A549 treated with Mapracorat at 1 μM for 4 hours (cell line): ENCODE results near the gene RAB34. TPM values are rescaled to one million over a fixed set of nuclear protein-coding genes. Genes with fewer than 3 reads are reported as not detected.

Experiments
- total RNA-seq: library from RNA; stranded (reverse); fragments of 200-300 nt; extraction: Qiagen RNA extraction; gene quantifications from 5 replicates; pipeline ENCODE4 v1.2.3, GENCODE V29; 2022

RAB34 gene, protein sequence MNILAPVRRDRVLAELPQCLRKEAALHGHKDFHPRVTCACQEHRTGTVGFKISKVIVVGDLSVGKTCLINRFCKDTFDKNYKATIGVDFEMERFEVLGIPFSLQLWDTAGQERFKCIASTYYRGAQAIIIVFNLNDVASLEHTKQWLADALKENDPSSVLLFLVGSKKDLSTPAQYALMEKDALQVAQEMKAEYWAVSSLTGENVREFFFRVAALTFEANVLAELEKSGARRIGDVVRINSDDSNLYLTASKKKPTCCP
- 206 to 245 TPM (median 234 TPM) in 5 replicates for total RNA-seq

DNA sequence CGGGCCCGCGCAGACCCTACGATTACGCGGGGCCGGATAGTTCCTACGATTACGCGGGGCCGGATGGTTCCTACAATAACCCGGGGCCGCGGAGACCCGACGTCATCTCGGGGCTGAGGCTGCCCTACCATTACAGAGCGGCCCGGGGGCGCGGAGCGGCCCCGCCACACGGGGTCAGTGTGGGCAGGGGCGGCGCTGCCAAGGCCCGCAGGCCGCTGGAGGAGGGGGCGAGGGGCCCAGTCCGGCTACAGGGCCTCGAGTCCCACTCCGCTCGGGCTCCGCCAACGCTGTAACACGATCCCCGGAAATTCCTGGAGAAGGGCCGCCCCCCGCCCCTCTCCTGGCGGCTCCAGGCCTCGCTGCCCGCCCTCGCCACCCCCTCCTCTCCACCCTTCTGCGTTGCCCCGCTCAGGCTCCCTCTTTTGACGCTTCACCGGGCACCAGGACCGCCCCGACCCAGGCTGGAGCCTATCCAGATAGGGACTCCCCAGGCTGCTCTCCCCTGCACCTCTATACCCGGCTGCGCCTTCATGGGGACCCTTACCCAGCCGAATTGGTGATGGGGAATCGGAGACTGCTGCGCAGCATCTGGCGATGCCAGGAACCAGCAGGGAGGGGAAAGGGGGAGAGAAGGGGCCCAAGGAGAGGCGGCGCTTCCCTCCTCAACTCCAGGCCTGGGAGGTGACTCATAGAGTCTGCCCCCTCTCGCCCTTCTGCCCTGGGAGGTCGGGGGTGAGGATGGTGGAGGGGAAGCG lies at the start of gene RAB34:
Gene RAB34, minus strand, starts transcription at position 291 of the 755 bp plus-strand sequence. CDS start 602 bp downstream, outside the sequence.

DNA sequence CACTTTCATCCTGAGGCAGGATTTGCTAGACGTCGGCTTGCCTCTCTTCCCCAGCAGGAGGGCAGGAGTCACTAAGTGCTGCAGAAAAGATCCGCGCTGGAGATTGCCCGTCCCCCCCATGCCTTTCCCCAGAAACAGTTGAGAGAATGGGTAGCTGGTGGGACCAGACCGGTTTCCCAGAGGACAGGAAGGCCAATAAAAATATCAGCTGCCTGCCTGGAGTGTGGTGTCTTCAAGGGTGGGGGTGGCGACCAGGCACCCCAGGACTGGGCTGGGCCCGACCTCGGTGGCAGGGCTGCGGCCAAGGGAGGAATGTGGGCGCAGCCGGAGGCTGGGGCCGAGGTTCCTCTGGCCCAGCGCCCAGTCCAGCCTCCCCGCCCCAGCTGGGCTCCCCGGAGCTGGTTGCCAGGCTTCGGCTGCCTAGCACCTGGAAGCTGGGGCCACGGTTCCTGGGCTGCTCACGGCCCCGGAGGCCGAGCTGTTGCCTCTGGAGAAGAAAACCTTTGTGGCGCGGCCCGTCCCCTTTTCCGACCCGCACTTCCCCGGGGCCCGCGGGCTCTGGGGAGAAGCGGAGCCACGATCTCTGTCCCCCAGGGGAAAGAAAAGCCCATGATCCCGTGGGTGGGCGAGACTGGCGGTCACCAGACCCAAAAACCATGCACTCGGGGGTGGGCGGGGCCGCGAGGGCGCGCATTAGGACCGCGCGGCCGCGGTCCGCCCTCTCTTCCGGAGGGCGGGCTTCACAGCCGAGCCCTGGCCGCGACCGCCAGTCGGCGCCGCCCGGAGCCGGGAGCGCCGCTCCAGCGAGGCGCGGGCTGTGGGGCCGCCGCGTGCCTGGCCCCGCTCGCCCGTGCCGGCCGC lies 25.8 kb upstream of the RAB34 start, which contains the start of gene TRAF4:
Gene TRAF4, plus strand, starts transcription at position 769 of the 861 bp plus-strand sequence. CDS start 102 bp downstream, outside the sequence.

DNA sequence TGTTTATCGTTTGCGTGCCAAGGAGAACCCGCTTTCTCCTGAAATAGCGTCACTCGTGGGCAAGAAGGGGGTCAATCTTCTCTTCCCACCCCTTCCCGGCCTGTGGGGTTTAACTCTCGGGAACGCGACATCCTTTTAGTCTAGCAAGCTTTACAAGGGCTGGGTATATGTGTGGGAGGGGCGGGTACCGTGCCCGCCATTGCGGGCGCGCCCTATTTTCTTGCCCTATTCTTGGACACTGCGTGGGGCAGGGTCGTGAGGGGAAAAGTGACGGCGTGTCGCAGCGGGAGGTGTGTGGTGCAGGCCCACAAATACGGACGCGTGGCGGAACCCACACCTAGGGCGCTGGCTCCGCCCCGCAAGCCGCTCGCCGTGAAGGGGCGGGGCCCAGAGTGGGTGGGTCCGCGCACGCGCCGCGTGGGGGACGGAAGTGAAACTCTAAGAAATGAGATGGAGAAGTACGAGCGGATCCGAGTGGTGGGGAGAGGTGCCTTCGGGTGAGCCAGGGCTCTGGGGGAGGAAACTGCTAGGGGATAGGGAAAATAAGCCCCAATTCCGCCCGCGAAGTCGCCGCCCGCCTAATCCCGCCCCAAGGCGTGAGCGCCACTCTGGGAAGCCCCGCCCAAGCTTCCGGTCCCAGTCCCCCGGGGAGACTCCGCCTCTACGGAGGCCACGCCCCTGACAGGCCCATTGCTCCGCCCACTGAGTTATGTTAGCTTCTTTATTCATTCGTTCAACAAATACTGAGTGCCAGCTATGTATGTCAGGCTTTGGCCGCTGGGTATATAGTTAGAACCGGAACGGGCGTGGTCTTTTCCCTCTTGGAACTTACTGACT lies 10.9 kb upstream of the RAB34 start, which contains the start of gene NEK8:
Gene NEK8, plus strand, starts transcription at position 425 of the 837 bp plus-strand sequence. Its CDS starts 26 bp downstream, at position 451.

DNA sequence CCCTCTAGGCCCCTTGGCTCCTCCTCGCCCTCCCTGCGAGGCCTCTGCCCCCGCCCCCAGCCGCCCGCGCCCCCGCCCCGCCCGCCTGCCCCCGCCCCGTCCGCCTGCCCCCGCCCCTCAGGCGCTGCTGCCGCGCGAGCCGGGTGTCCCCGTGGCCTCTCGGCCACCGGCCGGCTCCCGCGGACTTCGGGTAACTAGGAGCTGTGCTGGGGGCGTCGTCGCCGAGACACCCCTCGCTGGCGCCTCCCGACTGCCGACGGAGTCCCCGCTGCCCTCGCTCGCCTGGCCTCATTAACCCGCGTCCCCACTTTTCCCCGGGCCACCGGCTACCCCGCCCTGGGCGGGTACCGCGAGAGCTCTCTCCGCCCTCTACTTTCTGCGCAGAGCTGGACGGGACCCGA lies 8.6 kb upstream of the RAB34 start, which contains the start of gene TLCD1:
Gene TLCD1, minus strand, starts transcription at position 8 of the 401 bp plus-strand sequence. CDS start 136 bp downstream, outside the sequence.

DNA sequence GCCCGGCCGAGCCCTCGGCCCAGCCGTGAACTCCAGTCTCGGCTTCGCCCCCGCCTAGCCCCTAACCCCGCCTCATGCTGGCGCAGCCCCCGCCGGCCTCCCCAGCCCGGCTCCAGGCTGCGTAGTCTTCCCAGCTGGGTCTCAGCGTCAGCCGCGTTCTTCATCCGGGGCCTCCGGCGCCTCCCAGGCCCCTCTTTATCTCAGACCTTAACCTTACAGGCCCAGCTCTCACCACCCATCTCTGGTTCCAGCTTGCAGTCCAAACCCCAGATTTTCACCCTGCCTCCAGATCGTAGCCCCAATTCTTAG lies 6.0 kb downstream of the RAB34 start, which contains the start of gene PROCA1:
Gene PROCA1, minus strand, starts transcription at position 166 of the 309 bp plus-strand sequence. CDS start 228 bp downstream, outside the sequence.

Other genes with a start within 250 kb of the RAB34 start
- 0.12 to 0.19 TPM (median 0.17 TPM) in 4 of 5 replicates, not detected in the other for gene SLC13A2, start 244.2 kb downstream of the RAB34 start, total RNA-seq
- 0.04 to 0.08 TPM (median 0.06 TPM) in 3 of 5 replicates, not detected in the others for gene FOXN1, start 211.5 kb downstream of the RAB34 start, total RNA-seq
- gene UNC119, start 165.2 kb downstream of the RAB34 start, total RNA-seq: 24.1 to 32.8 TPM (median 30.7 TPM) in 5 replicates
- 54.1 to 62.3 TPM (median 59.6 TPM) in 5 replicates for gene PIGS, start 146.3 kb downstream of the RAB34 start, total RNA-seq
- 1.6 to 2.4 TPM (median 2.1 TPM) in 5 replicates for gene ALDOC, start 141.0 kb downstream of the RAB34 start, total RNA-seq
- 73.4 to 82.5 TPM (median 76.4 TPM) in 5 replicates for gene SPAG5, start 118.8 kb downstream of the RAB34 start, total RNA-seq
- 2.5 to 5.1 TPM (median 4.1 TPM) in 5 replicates for gene RSKR, start 103.7 kb downstream of the RAB34 start, total RNA-seq
- 52.1 to 72.8 TPM (median 58.9 TPM) in 5 replicates for gene BLTP2, start 72.7 kb downstream of the RAB34 start, total RNA-seq
- 76.6 to 84.1 TPM (median 79.5 TPM) in 5 replicates for gene SDF2, start 56.0 kb downstream of the RAB34 start, total RNA-seq
- gene SUPT6H, start 55.7 kb downstream of the RAB34 start, total RNA-seq: 63.2 to 74.0 TPM (median 72.8 TPM) in 5 replicates
- gene PROCA1, start 6.0 kb downstream of the RAB34 start, total RNA-seq: 0.94 to 1.5 TPM (median 1.3 TPM) in 5 replicates
- 2,043 to 2,209 TPM (median 2,092 TPM) in 5 replicates for gene RPL23A, start 2.1 kb upstream of the RAB34 start, total RNA-seq
- gene TLCD1, start 8.4 kb upstream of the RAB34 start, total RNA-seq: 34.3 to 51.2 TPM (median 45.0 TPM) in 5 replicates
- gene NEK8, start 10.9 kb upstream of the RAB34 start, total RNA-seq: 3.1 to 5.0 TPM (median 4.1 TPM) in 5 replicates
- 59.0 to 90.5 TPM (median 85.4 TPM) in 5 replicates for gene TRAF4, start 26.1 kb upstream of the RAB34 start, total RNA-seq
- gene FAM222B, start 124.9 kb upstream of the RAB34 start, total RNA-seq: 35.0 to 42.5 TPM (median 38.8 TPM) in 5 replicates
- 69.4 to 88.1 TPM (median 83.9 TPM) in 5 replicates for gene ERAL1, start 137.1 kb upstream of the RAB34 start, total RNA-seq
- gene FLOT2, start 179.9 kb upstream of the RAB34 start, total RNA-seq: 75.7 to 87.8 TPM (median 85.9 TPM) in 5 replicates
- 5.3 to 7.1 TPM (median 6.2 TPM) in 5 replicates for gene DHRS13, start 185.2 kb upstream of the RAB34 start, total RNA-seq
- 27.2 to 32.6 TPM (median 29.3 TPM) in 5 replicates for gene PHF12, start 233.7 kb upstream of the RAB34 start, total RNA-seq